Measurements from ENCODE around the gene NEURL1.

NEURL1 gene

GRCh38 chr10:103445767-103446567 lies 47.5 kb upstream of the NEURL1 start:
- H3K79me1 ChIP-seq (replicated peaks; ENCODE audit: low read length, poor library complexity, severe bottlenecking) = peaks cover 8% of the 10 kb centered on the region
- peaks cover 74 to 79% of the 10 kb centered on the region in 2 experiments for H3K36me3 ChIP-seq (ENCODE audit: control insufficient read depth in 1 of 2, insufficient read depth in 2 of 2, low read depth in 1 of 2, low read length in 2 of 2)
- H3K27ac ChIP-seq (ENCODE audit: low read length, poor library complexity, severe bottlenecking) = no peak overlapping the region
- no peak overlapping the region for H2BK120ac ChIP-seq (ENCODE audit: low read depth, low read length)
- no peak overlapping the region for H3K23ac ChIP-seq (ENCODE audit: low read length in 2 of 2)
- no peak overlapping the region for H3K4ac ChIP-seq (ENCODE audit: low read depth in 1 of 2, low read length in 2 of 2)
- peaks cover 13% of the 10 kb centered on the region for H3K4me1 ChIP-seq (ENCODE audit: control insufficient read depth, insufficient read depth, low read depth, low read length)
- H2BK12ac ChIP-seq (ENCODE audit: low read length in 2 of 2) = peak overlapping the region in 1 of 2 experiments; percentile 26
- no peak overlapping the region for H3K14ac ChIP-seq (ENCODE audit: low read length in 2 of 2)
- no peaks in the 10 kb centered on the region for H3K9me3 ChIP-seq (ENCODE audit: control insufficient read depth, low read length)
- no peak overlapping the region for H2AFZ ChIP-seq (ENCODE audit: low read depth, low read length)
- H2BK5ac ChIP-seq (ENCODE audit: low read depth, low read length, poor library complexity, severe bottlenecking) = no peak overlapping the region
- peak; percentile 83 for DNase-seq
- H4K8ac ChIP-seq (ENCODE audit: low read length) = peak overlapping the region; percentile 74
- H4K91ac ChIP-seq (ENCODE audit: low read length) = no peak overlapping the region
- no peak overlapping the region for H2BK15ac ChIP-seq (ENCODE audit: low read depth, poor library complexity, severe bottlenecking)
- 62% methylated on average over 9 of the region's 12 CpGs for WGBS
- no peak overlapping the region for H2AK5ac ChIP-seq (ENCODE audit: low read length, severe bottlenecking)
- H3K9ac ChIP-seq (ENCODE audit: low read length) = peak overlapping the region; percentile 74
- no peaks in the 10 kb centered on the region for H3K27me3 ChIP-seq (ENCODE audit: control insufficient read depth in 1 of 2, insufficient read depth in 1 of 2, low read length in 2 of 2)
- H3K4me2 ChIP-seq (ENCODE audit: low read length, poor library complexity, severe bottlenecking) = no peak overlapping the region
- H3K18ac ChIP-seq (ENCODE audit: low read depth in 1 of 2, low read length in 2 of 2) = peak overlapping the region in 1 of 2 experiments; percentile 56
- peak overlapping the region in 1 of 2 experiments; percentile 48 for H3K4me3 ChIP-seq (ENCODE audit: insufficient read depth in 1 of 2, low read depth in 1 of 2, low read length in 2 of 2)

- Histone ChIP-seq H2AFZ (ENCODE audit: low read depth, low read length) (no peak overlapping the region), H2AK5ac (ENCODE audit: low read length, severe bottlenecking) (no peak overlapping the region), H2BK5ac (ENCODE audit: low read depth, low read length, poor library complexity, severe bottlenecking) (no peak overlapping the region), H3K18ac (ENCODE audit: low read depth in 1 of 2, low read length in 2 of 2) (no peak overlapping the region), H2BK15ac (ENCODE audit: low read depth, poor library complexity, severe bottlenecking) (no peak overlapping the region), H3K36me3 (ENCODE audit: control insufficient read depth in 1 of 2, insufficient read depth in 2 of 2, low read depth in 1 of 2, low read length in 2 of 2) (peaks cover 68 to 73% of the 10 kb centered on the region in 2 experiments), H2BK120ac (ENCODE audit: low read depth, low read length) (no peak overlapping the region), H3K14ac (ENCODE audit: low read length in 2 of 2) (no peak overlapping the region), H3K9me3 (ENCODE audit: control insufficient read depth, low read length) (no peaks in the 10 kb centered on the region), H3K23ac (ENCODE audit: low read length in 2 of 2) (no peak overlapping the region), H3K27ac (ENCODE audit: low read length, poor library complexity, severe bottlenecking) (no peak overlapping the region), H4K8ac (ENCODE audit: low read length) (no peak overlapping the region), H3K4me2 (ENCODE audit: low read length, poor library complexity, severe bottlenecking) (no peak overlapping the region), H3K4ac (ENCODE audit: low read depth in 1 of 2, low read length in 2 of 2) (no peak overlapping the region), H3K79me1 (replicated peaks; ENCODE audit: low read length, poor library complexity, severe bottlenecking) (peaks cover 8% of the 10 kb centered on the region), H3K4me1 (ENCODE audit: control insufficient read depth, insufficient read depth, low read depth, low read length) (peaks cover 15% of the 10 kb centered on the region), H3K9ac (ENCODE audit: low read length) (peak overlapping the region; percentile 47), H4K91ac (ENCODE audit: low read length) (peak overlapping the region; percentile 28), H3K4me3 (ENCODE audit: insufficient read depth in 1 of 2, low read depth in 1 of 2, low read length in 2 of 2) (peak overlapping the region in 1 of 2 experiments; percentile 40), H3K27me3 (ENCODE audit: control insufficient read depth in 1 of 2, insufficient read depth in 1 of 2, low read length in 2 of 2) (no peaks in the 10 kb centered on the region), H2BK12ac (ENCODE audit: low read length in 2 of 2) (no peak overlapping the region)
- WGBS = 98% methylated on average over 23 of the region's 23 CpGs
- DNase-seq = no peak
These were observed 46.3 kb upstream of the NEURL1 start for GRCh38 chr10:103447187-103447586.

GRCh38 chr10:103448746-103449145 lies 44.8 kb upstream of the NEURL1 start:
- Histone ChIP-seq H2AFZ (ENCODE audit: low read depth, low read length) (no peak overlapping the region), H2BK120ac (ENCODE audit: low read depth, low read length) (no peak overlapping the region), H3K23ac (ENCODE audit: low read length in 2 of 2) (no peak overlapping the region), H3K4me2 (ENCODE audit: low read length, poor library complexity, severe bottlenecking) (no peak overlapping the region), H4K8ac (ENCODE audit: low read length) (no peak overlapping the region), H3K4me1 (ENCODE audit: control insufficient read depth, insufficient read depth, low read depth, low read length) (peaks cover 16% of the 10 kb centered on the region), H3K4me3 (ENCODE audit: insufficient read depth in 1 of 2, low read depth in 1 of 2, low read length in 2 of 2) (peak overlapping the region in 1 of 2 experiments; percentile 98), H3K4ac (ENCODE audit: low read depth in 1 of 2, low read length in 2 of 2) (no peak overlapping the region), H3K9me3 (ENCODE audit: control insufficient read depth, low read length) (no peaks in the 10 kb centered on the region), H4K91ac (ENCODE audit: low read length) (no peak overlapping the region), H2BK5ac (ENCODE audit: low read depth, low read length, poor library complexity, severe bottlenecking) (no peak overlapping the region), H2AK5ac (ENCODE audit: low read length, severe bottlenecking) (no peak overlapping the region), H3K27me3 (ENCODE audit: control insufficient read depth in 1 of 2, insufficient read depth in 1 of 2, low read length in 2 of 2) (no peaks in the 10 kb centered on the region), H2BK15ac (ENCODE audit: low read depth, poor library complexity, severe bottlenecking) (no peak overlapping the region), H3K36me3 (ENCODE audit: control insufficient read depth in 1 of 2, insufficient read depth in 2 of 2, low read depth in 1 of 2, low read length in 2 of 2) (peaks cover 53 to 59% of the 10 kb centered on the region in 2 experiments), H3K79me1 (replicated peaks; ENCODE audit: low read length, poor library complexity, severe bottlenecking) (peaks cover 8% of the 10 kb centered on the region), H3K14ac (ENCODE audit: low read length in 2 of 2) (no peak overlapping the region), H3K18ac (ENCODE audit: low read depth in 1 of 2, low read length in 2 of 2) (no peak overlapping the region), H2BK12ac (ENCODE audit: low read length in 2 of 2) (no peak overlapping the region), H3K9ac (ENCODE audit: low read length) (peak overlapping the region; percentile 95), H3K27ac (ENCODE audit: low read length, poor library complexity, severe bottlenecking) (no peak overlapping the region)
- 0% methylated on average over 1 of the region's 1 CpG for WGBS
- DNase-seq = peak; percentile 90

- no peak overlapping the region for H2BK120ac ChIP-seq (ENCODE audit: low read depth, low read length)
- H3K36me3 ChIP-seq (ENCODE audit: control insufficient read depth in 1 of 2, insufficient read depth in 2 of 2, low read depth in 1 of 2, low read length in 2 of 2) = peaks cover 46 to 51% of the 10 kb centered on the region in 2 experiments
- no peak overlapping the region for H4K8ac ChIP-seq (ENCODE audit: low read length)
- no peak overlapping the region for H3K4ac ChIP-seq (ENCODE audit: low read depth in 1 of 2, low read length in 2 of 2)
- H2BK15ac ChIP-seq (ENCODE audit: low read depth, poor library complexity, severe bottlenecking) = peak overlapping the region; percentile 54
- H2BK12ac ChIP-seq (ENCODE audit: low read length in 2 of 2) = no peak overlapping the region
- no peak overlapping the region for H3K14ac ChIP-seq (ENCODE audit: low read length in 2 of 2)
- no peak overlapping the region for H2BK5ac ChIP-seq (ENCODE audit: low read depth, low read length, poor library complexity, severe bottlenecking)
- peak overlapping the region; percentile 95 for H3K9ac ChIP-seq (ENCODE audit: low read length)
- no peak overlapping the region for H2AFZ ChIP-seq (ENCODE audit: low read depth, low read length)
- 94% methylated on average over 34 of the region's 34 CpGs for WGBS
- H3K27me3 ChIP-seq (ENCODE audit: control insufficient read depth in 1 of 2, insufficient read depth in 1 of 2, low read length in 2 of 2) = no peaks in the 10 kb centered on the region
- H3K18ac ChIP-seq (ENCODE audit: low read depth in 1 of 2, low read length in 2 of 2) = peak overlapping the region in 1 of 2 experiments; percentile 30
- H3K9me3 ChIP-seq (ENCODE audit: control insufficient read depth, low read length) = no peaks in the 10 kb centered on the region
- peaks cover 8% of the 10 kb centered on the region for H3K79me1 ChIP-seq (replicated peaks; ENCODE audit: low read length, poor library complexity, severe bottlenecking)
- peaks cover 16% of the 10 kb centered on the region for H3K4me1 ChIP-seq (ENCODE audit: control insufficient read depth, insufficient read depth, low read depth, low read length)
- no peak for DNase-seq
- no peak overlapping the region for H3K4me2 ChIP-seq (ENCODE audit: low read length, poor library complexity, severe bottlenecking)
- no peak overlapping the region for H3K23ac ChIP-seq (ENCODE audit: low read length in 2 of 2)
- H4K91ac ChIP-seq (ENCODE audit: low read length) = peak overlapping the region; percentile 25
- no peak overlapping the region for H2AK5ac ChIP-seq (ENCODE audit: low read length, severe bottlenecking)
- no peak overlapping the region for H3K27ac ChIP-seq (ENCODE audit: low read length, poor library complexity, severe bottlenecking)
- peak overlapping the region; percentile 14 to 98 for H3K4me3 ChIP-seq (ENCODE audit: insufficient read depth in 1 of 2, low read depth in 1 of 2, low read length in 2 of 2)
These were observed 44.0 kb upstream of the NEURL1 start for GRCh38 chr10:103449208-103450144.
